Epithelial cell of esophagus (primary cell): ENCODE results near the gene CES1.
A peak's percentile ranks its signal among the peaks of the same experiment; 100 is the strongest.
"Not testable (repeated sequence)": the region's sequence is repeated elsewhere in the genome, so short reads cannot be mapped to it uniquely, and the experiment has no call there.

Experiments used
- DNase-seq: peaks from one replicate; pipeline ENCODE4 v3.0.0; 2010; ENCODE audit warnings: low read depth
- H3K4me3 ChIP-seq: 2 replicates; pipeline ENCODE4 v1.5.1; 2011; ENCODE audit warnings: mild to moderate bottlenecking, low read length, control low read depth
- TF ChIP-seq, protein P1 (sequence below): IDR thresholded peaks from 2 replicates; pipeline ENCODE4 v1.5.1; 2011; ENCODE audit warnings: low read depth, mild to moderate bottlenecking, low read length, control low read depth, inconsistent platforms; ENCODE audit not compliant: insufficient read depth; ENCODE audit errors: missing control alignments

Gene CES1

DNA sequence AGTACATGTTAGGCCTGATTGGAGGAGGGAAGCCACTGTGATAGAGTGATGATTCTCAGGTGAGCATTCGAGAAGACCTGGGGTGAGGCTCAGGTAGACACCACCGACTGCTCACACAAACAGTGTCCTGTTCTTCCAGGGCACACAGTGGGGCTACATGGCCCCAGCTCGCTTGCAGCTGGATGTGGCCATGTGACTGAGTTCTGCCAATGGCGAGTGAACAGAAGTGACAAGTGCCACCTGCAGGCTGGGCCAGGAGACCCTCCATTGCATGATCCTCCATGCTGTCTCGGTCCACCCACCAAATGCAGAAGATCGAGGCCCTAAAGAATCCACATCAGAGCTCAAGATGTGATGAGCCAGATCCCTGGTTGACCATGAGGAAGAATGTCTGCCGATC lies 36.1 kb upstream of the CES1 start:
- no peak for DNase-seq
- TF ChIP-seq, protein P1, sequence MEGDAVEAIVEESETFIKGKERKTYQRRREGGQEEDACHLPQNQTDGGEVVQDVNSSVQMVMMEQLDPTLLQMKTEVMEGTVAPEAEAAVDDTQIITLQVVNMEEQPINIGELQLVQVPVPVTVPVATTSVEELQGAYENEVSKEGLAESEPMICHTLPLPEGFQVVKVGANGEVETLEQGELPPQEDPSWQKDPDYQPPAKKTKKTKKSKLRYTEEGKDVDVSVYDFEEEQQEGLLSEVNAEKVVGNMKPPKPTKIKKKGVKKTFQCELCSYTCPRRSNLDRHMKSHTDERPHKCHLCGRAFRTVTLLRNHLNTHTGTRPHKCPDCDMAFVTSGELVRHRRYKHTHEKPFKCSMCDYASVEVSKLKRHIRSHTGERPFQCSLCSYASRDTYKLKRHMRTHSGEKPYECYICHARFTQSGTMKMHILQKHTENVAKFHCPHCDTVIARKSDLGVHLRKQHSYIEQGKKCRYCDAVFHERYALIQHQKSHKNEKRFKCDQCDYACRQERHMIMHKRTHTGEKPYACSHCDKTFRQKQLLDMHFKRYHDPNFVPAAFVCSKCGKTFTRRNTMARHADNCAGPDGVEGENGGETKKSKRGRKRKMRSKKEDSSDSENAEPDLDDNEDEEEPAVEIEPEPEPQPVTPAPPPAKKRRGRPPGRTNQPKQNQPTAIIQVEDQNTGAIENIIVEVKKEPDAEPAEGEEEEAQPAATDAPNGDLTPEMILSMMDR, result no peak
- no peak overlapping the region for H3K4me3 ChIP-seq

DNA sequence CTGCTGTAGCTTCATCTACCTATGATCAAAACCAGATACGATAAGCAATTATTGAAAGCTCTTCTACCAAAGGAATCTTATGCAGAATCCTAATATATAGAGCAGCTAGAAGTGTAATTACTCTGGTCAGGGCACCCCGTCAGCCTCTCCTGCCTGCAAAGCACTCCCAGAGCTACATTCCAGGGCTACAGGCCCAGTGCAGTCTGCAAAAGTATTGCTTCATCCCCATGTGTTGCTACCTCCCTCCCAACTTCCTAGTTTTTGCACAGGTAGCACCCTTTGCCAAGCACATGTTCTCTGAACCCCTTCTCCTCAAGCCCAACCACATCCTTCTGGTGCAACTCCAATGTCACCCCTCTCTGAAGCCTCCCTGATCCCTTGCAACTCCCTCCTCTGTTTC lies 35.2 kb upstream of the CES1 start:
- H3K4me3 ChIP-seq, result no peak overlapping the region
- TF ChIP-seq, protein P1, result no peak
- no peak for DNase-seq

DNA sequence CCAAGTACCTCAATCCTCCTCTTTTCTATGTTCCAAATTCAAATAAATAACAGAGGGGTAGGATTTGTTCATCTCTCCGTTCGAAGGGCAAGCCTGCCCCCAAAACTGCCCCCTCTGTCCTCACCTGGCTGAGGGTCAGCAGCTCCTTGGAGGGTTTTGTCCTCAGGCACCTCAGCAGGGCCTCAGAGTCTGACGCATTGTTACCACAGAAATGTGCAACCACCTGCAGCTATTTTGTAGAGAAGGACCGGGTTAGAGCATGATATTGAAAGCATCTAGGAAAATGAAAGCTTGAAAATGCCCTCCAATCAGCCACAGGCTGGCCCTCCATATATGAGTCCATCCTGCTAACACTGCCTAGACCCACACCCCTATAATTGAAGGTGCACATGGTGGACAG lies 28.4 kb upstream of the CES1 start:
- TF ChIP-seq, protein P1, result no peak
- no peak for DNase-seq
- H3K4me3 ChIP-seq, result no peak overlapping the region

DNA sequence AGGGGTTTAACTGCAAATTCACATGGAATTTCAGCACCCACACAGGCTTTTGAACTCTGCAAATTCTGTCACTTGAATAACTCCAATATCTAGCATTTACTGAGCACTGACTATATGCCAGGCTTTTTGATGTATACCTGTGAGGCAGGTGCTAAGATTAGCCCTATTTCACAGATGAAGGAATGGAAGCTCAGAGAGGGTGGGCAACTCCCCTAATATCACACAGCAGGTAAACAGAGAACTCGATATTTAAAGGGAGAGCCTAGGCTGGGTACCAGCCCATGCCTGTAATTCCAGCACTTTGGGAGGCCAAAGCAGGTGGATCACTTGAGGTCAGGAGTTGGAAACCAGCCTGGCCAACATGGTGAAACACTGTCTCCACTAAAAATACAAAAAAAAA lies 24.8 kb upstream of the CES1 start:
- DNase-seq, H3K4me3 ChIP-seq: not testable (repeated sequence)

DNA sequence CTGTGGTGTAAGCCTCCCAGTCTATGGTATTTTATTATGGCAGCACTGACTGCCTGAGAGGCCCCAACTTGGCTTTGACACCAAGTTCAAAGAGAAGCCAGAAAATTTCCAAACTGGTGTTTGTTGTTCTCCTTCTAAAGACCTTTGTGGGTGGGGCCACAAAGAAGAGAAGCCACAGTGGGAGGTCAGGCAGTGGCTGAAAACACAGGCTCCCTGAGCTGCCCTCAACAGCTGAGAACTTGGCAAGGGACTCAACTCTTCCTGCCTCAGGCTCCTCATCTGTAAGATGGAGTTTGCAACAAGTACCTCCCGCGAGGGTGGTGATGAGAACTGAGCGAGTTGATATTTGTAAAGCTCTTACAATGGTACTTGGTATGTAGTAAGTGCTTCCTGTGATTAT lies 24.1 kb upstream of the CES1 start:
- DNase-seq, result no peak
- TF ChIP-seq, protein P1, result no peak

DNA sequence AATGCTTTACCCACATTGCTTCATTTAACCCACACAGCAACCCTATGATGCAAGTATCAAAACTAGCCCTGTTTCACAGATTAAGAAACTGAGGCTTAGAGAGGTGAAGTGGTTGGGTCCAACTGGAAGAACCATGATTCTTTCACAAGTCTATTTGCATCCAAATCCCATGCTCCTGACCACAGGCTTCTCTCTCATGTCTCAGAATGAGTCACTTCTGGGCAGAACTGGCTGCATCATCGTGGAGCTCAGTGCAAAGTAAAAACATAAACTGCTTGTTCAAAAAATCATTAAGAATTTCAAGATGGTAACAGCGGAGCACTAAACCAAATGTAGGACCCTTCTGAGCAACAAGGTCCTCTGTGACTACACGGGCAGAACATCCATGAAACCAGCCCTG lies 20.2 kb upstream of the CES1 start:
- TF ChIP-seq, protein P1, result no peak
- no peak overlapping the region for H3K4me3 ChIP-seq
- peak; percentile 38 for DNase-seq

More for the DNA sequence above, 24.1 kb upstream of the CES1 start:
- H3K4me3 ChIP-seq, result no peak overlapping the region

DNA sequence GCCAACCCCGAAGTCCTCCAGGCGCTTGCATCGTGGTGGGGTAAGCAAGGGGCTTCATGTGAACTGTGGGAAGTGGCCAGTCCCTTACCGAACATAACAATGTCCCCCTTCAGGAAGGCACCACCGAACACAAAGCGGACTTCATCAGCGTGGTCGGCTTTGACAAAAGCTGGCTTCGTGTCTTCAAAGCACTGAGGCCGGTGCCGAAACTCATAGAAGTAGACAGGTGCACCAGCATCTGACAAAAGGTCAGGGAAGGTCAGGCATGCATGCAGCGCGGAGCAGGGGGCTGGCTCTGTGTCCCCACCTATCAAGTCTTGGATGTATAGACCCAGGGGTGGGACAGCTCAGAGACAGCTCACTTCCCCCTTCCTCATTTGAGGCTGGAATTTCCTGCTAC lies 16.6 kb upstream of the CES1 start:
- no peak overlapping the region for H3K4me3 ChIP-seq
- DNase-seq, result no peak
- TF ChIP-seq, protein P1, result no peak
